GM10248 (cell line): Measurements from ENCODE around the gene GATD1.

Experiments
- CTCF ChIA-PET: fragments of 300-600 bp; sonication (Branson Sonifier 250); formaldehyde crosslinking; extraction: SDS; loops from one replicate; lab custom pipeline; 2021; ENCODE audit warnings: antibody characterized with exemption; lab: Yijun Ruan, JAX
- POLR2A ChIA-PET: fragments of 350-650 bp; sonication (Branson Sonifier 250); formaldehyde crosslinking; extraction: SDS; loops from one replicate; lab custom pipeline; 2020; ENCODE audit warnings: antibody characterized with exemption; lab: Yijun Ruan, JAX
- DNase-seq: peaks from one replicate; pipeline ENCODE4 v3.0.0; 2012; ENCODE audit errors: extremely low spot score
- CTCF ChIP-seq: IDR thresholded peaks from 2 replicates; pipeline ENCODE4 v1.5.1; 2012; ENCODE audit warnings: mild to moderate bottlenecking, low read depth; ENCODE audit errors: extremely low read depth, missing control alignments, control extremely low read depth

The GATD1 gene

GRCh38 chr11:808427-809286, 31.4 kb upstream of the GATD1 start:
- CTCF ChIA-PET, result interaction anchor here (1.6 to 2.0 kb wide), 3 partner anchors 10 to 23 kb away, joined by 3 to 10 read pairs (median 6); no protein-coding TSS in a partner anchor
- POLR2A ChIA-PET, result interaction anchor here (0.8 to 1.6 kb wide), 3 partner anchors 11 to 21 kb away, joined by 3 to 13 read pairs (median 3); partner anchors contain the start of gene PNPLA2
- DNase-seq, result no peak
- no peak for TF ChIP-seq CTCF

- no peak for TF ChIP-seq CTCF
- no peak for DNase-seq
- ChIA-PET POLR2A (interaction anchor here (1.2 kb wide), 1 partner anchor 15 kb away, joined by 4 read pairs; no protein-coding TSS in a partner anchor), CTCF (interaction anchor here (1.1 kb wide), 1 partner anchor 19 kb away, joined by 5 read pairs; no protein-coding TSS in a partner anchor)
Observed at GRCh38 chr11:804599-804964, 27.3 kb upstream of the GATD1 start.

GRCh38 chr11:803770-804598, 26.7 kb upstream of the GATD1 start:
- POLR2A ChIA-PET, result interaction anchor here (1.2 kb wide), 1 partner anchor 16 kb away, joined by 4 read pairs; no protein-coding TSS in a partner anchor
- DNase-seq, result no peak
- CTCF ChIA-PET, result interaction anchor here (1.1 kb wide), 1 partner anchor 18 kb away, joined by 5 read pairs; no protein-coding TSS in a partner anchor
- TF ChIP-seq CTCF, result no peak

GRCh38 chr11:803467-803742, 26.1 kb upstream of the GATD1 start:
- DNase-seq, result no peak
- ChIA-PET POLR2A (no interaction called here), CTCF (no interaction called here)
- no peak for TF ChIP-seq CTCF

GRCh38 chr11:802693-803466, 25.6 kb upstream of the GATD1 start:
- ChIA-PET CTCF (no interaction called here), POLR2A (interaction anchor here (1.0 kb wide), 1 partner anchor 16 kb away, joined by 3 read pairs; the partner anchor contains the start of gene PNPLA2)
- no peak for TF ChIP-seq CTCF
- no peak for DNase-seq
